Activated T-cell treated with anti-CD3 and anti-CD28 coated beads for 24 hours (primary cell): ENCODE data around the gene SLC35F6.
"Not testable (repeated sequence)": the region's sequence is repeated elsewhere in the genome, so short reads cannot be mapped to it uniquely, and the experiment has no call there.

ENCODE experiments used
- DNase-seq: peaks from one replicate; pipeline ENCODE4 v3.0.0-alpha.2; 2020; ENCODE audit warnings: low read depth

The SLC35F6 gene

DNA sequence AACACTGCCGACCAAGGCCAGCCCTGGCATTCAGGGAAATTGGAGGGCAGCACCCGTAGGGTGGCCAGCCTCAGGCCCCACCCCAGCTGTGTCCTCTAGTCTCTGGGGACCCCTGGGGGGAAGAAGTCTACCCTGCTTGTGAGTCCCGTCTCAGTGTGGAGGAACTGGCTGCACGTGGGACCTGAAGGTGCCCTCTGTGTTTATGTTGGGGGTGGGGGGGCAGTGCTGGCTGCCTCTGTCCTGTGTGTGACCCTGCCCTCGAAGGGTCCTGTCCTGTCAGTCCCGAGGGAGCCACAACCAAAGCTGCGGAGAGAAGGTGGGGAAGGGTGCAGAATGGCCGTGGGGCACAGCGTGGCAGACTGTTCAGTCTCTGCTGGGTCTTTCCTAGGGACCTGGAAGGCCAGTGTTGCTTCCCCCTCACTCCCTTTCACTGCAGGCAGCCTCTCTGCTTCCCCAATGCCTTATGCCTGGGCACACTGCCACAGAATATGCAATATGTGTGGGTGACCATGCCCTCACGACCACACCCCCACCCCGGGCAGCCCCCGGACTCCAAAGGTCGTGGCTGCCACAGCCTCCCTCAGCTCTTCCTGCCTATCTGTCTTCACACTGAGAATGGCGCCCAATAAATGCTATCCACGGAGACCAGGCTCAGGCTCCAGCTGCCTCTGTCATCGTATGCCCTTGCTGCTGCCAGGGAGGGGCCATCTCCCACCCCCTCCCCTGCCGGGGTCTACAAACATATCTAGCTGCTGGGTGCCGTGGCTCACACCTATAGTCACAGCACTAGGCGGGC is 33.3 kb upstream of the SLC35F6 start:
- no peak for DNase-seq

DNA sequence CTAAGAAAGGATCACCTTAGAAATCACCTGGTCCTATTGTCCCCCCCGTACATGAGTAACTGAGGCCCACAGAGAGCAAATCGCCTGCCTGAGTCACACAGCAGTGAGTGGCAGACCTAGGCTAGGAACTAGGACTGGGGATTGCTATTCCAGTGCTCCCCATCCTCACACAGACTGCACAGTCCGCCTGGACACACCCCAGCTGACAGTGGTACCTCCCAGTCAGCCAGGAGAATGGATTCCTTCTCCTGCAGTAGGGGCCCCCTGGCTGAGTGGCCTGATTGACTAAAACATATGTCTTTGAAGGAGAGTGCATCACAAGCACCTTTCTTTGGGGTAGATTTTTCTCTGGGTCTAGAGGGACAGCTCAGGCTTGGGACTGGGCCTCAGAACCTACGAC is 32.4 kb upstream of the SLC35F6 start:
- no peak for DNase-seq

- no peak for DNase-seq
Measured at GRCh38 chr2:26732446-26732845, 31.6 kb upstream of the SLC35F6 start.

DNA sequence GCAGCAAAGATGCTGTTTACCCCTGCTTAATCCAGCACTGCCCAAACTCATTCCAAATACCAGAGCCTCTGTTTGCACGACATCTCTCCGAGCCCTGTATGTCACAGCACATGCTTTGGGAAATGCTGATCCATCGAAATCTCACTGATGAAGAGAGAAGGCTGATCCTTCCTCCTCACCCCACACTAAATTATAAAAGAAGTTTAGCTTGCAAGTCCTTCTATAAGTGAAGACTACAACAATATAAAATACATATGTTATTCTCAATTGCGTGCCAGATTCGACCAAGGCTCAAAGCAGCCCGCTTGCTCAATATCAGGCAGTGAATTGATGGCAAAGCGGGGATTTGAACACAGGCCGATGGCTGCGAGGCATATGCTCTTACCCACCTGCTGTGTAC is 30.7 kb upstream of the SLC35F6 start:
- no peak for DNase-seq

DNA sequence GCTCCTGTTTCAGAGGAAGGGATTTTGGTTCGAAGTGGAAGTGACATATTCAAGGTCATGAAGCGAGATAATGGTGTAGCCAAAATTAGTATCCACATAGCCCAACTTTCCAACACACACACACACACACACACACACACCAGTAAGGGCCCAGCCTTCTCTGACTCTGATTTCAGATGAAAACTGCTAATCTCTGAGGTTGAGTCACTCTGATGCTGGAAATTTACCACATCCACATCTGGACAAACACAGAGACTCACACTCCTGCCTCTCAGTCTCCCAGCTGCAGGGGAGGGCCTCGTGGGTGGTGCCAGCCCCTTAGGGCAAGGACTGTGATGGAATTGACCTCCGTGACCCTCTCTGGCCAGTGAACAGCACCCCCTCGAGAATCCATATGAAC is 29.0 kb upstream of the SLC35F6 start:
- no peak for DNase-seq

GRCh38 chr2:26735883-26736588 is 28.0 kb upstream of the SLC35F6 start:
- no peak for DNase-seq

- no peak for DNase-seq
Measured at GRCh38 chr2:26737221-26737620, 26.9 kb upstream of the SLC35F6 start.

DNA sequence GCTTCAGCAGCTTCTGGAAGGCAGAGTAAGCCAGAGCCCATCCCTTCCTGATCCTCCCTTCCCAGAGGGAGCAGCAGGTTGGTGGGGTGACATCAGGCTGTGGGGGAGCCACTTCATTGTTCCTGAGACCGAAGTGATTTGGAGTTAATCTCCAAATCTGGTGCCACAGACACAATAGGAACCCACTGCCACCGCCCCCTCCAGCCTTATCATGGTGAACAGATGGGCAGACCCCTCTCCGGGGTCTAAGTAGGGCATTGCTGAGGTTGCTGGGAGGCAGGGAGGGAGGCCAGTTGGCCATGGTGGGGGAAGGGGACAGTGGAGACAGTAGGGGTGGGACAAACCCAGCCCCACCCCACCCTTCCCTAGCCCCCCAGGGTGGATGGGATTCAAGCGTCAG is 25.6 kb upstream of the SLC35F6 start:
- DNase-seq = no peak

GRCh38 chr2:26739514-26739913 is 24.6 kb upstream of the SLC35F6 start:
- no peak for DNase-seq

DNA sequence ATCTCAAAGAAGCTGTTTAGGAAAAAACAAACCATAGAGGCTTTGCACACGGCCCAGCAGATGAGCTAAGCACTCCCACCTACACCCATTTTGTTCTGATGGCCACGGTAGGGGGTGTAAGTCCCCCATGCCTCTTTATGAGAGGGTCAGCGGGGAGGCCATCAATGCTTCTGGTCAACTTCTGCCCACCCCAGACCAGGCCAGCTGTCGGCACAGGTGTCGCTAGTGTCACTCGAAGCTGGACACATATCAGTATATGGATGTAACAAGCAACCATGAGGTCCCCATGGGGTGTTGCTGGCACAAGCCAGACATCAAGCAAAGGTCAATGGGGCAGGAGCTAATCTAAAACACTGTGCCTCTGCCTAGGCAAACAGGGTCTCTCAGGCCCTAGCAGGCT is 23.7 kb upstream of the SLC35F6 start:
- DNase-seq = no peak

- DNase-seq = peak; percentile 11
Measured at GRCh38 chr2:26740890-26741302, 23.2 kb upstream of the SLC35F6 start.

- DNase-seq = no peak
Measured at GRCh38 chr2:26742048-26742770, 21.9 kb upstream of the SLC35F6 start.

DNA sequence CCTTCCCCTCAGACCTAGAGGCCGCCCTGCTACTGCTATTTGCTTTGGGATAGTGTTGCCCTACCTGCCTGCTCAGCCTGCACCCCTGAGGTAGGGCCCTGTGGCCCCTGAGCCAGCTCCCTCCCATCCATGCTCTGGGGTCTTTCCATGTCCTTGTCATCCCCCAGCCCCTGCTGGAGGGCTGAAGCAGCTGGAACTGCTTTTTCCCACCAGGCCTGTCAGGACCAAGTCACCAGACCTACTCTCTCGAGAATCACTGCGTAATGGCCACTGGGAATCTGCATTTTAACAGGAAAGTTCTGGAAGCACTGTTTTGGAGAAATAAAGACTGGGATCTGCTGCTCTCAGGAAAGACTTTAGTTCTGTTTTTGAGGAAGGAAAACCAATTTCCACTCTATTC is 20.2 kb upstream of the SLC35F6 start:
- DNase-seq = no peak

GRCh38 chr2:26744953-26745352 is 19.1 kb upstream of the SLC35F6 start:
- DNase-seq = no peak

GRCh38 chr2:26745609-26746327 is 18.3 kb upstream of the SLC35F6 start:
- DNase-seq = peak; percentile 71

GRCh38 chr2:26746934-26747333 is 17.1 kb upstream of the SLC35F6 start:
- no peak for DNase-seq

GRCh38 chr2:26749787-26750420 is 14.2 kb upstream of the SLC35F6 start:
- not testable (repeated sequence) for DNase-seq

- not testable (repeated sequence) for DNase-seq
Measured at GRCh38 chr2:26750467-26750866, 13.6 kb upstream of the SLC35F6 start.

- no peak for DNase-seq
Measured at GRCh38 chr2:26752656-26753055, 11.4 kb upstream of the SLC35F6 start.

GRCh38 chr2:26754539-26754938 is 9.5 kb upstream of the SLC35F6 start:
- no peak for DNase-seq

GRCh38 chr2:26754972-26755670 is 9.0 kb upstream of the SLC35F6 start:
- no peak for DNase-seq
